Activated T-helper 2 cell treated with anti-CD3 and anti-CD28 coated beads, Interferon-gamma antibody, Interleukin-2, Interleukin-4, amounts not matched to agents 10 μg/mL and 5 μg/mL and 100 μg/mL, durations not matched to agents 14 hours and 24 hours and 36 hours (primary cell): ENCODE measurements around the gene NCS1. TPM values are rescaled to one million over a fixed set of nuclear protein-coding genes. Genes with fewer than 3 reads are reported as not detected.
A peak's percentile ranks its signal among the peaks of the same experiment; 100 is the strongest.

ENCODE experiments used
- DNase-seq: peaks from one replicate; pipeline ENCODE4 v3.0.0; 2021; ENCODE audit warnings: low spot score
- H3K27ac Mint-ChIP-seq: one replicate; pipeline ENCODE4 v1.8.0; 2021; ENCODE audit warnings: mixed read lengths
- H3K27me3 Mint-ChIP-seq: one replicate; pipeline ENCODE4 v1.8.0; 2021; ENCODE audit warnings: low read depth, mixed read lengths
- H3K36me3 Mint-ChIP-seq: one replicate; pipeline ENCODE4 v1.8.0; 2021; ENCODE audit warnings: low read depth, mixed read lengths
- H3K4me1 Mint-ChIP-seq: one replicate; pipeline ENCODE4 v1.8.0; 2021; ENCODE audit warnings: low read depth, mixed read lengths
- H3K4me3 Mint-ChIP-seq: one replicate; pipeline ENCODE4 v1.8.0; 2021; ENCODE audit warnings: low read depth, mild to moderate bottlenecking, moderate library complexity, mixed read lengths
- H3K9me3 Mint-ChIP-seq: one replicate; pipeline ENCODE4 v1.8.0; 2021; ENCODE audit warnings: mixed read lengths
- intact Hi-C: fragments of 100-400 bp; cut with micrococcal nuclease; formaldehyde crosslinking; loops from one replicate; pipeline ENCODE4 v1.15.1; 2023
- total RNA-seq: library from RNA; stranded (reverse); gene quantifications from 2 replicates; pipeline ENCODE4 v1.2.3, GENCODE V29; 2022

NCS1 gene
- total RNA-seq, 1 donor from 2014 or later, result 27.9 TPM

DNA sequence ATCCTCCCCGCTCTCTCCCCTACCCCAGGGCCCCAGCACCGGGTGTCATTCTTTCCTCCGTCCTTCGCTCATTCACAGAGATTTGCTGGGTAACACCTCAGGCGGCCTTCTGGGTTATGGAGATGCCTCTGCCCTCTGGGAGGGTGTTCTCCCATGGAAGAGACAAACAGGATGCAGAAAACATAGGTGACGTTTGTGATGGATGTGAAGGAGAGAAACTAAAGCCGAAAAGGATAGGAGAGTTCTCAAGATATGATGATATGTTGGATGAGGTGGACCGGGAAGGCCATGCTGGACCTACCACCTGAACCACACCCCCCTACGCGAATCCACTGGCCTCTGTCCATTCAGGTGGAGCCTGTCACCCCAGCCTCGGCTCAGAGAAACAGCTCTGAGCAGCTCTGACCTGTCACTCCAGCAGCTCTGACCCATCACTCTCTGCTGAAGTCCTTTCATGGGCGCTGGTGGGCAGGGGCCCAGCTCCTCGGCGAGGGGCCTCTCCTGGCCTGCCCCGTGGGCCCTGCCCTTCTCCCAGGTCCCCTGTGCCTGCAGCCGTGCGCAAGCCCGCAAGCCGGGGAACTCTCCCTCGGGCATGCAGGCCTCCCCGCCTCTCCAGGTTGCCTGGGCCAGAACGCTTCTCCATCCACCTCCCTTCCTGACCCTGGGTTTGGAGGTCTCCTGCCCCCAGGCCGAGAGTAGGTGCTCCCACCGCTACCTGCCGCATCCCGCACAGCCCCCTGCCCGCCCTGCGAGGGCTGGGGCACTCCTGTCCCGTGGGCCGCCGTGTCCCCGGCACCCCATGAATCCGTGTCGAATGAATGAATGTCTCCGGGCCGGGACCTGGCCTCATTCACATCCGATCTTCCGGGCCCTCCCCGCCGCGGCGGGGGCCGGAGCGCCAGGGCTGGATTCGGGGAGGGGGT, 717 bp upstream of the NCS1 start:
- intact Hi-C loops, result no loop called here
- H3K36me3 Mint-ChIP-seq, result no peaks in the 10 kb centered on the region

DNA sequence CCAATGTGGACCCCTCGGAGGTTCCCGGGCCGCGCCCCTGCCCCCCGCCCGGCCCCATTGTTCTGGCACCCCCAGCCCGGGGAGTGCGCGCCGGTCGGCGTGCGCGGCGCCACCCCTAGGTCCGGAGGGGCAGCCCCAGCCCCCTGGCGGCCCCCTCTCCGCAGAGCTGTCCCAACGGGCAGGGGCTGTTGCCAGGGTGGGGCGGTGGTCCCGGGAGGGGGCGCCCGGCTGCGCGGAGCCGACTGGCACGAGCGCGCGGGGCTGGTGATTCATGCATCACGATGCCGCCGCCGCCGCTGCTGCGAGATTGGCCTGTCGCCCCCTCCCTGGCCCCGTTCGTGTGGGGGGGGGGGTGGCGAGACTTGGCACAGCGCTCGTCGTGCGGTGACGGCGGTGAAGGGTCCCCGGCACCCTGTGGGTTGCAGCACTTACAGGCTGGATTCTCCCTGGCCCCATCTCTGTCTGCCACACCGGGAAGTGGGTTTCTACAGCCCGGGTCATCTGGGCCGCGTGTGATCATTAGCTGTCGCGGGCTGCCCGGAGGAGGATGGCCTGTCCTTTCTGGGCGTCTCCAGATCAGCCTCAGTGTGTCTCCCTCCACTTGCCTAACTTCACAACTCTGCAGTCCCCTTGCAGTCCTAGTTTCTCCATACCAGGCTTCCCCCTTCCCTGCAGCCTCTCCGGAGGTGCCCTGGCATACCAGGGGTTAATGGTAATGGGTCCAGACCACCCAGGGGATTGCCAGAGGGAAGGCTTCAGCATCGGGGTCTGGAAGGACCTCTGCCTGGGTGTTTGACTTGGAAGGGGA, 858 bp downstream of the NCS1 start:
- Mint-ChIP-seq H3K27ac (no peak overlapping the region), H3K9me3 (no peaks in the 10 kb centered on the region), H3K27me3 (peaks cover 31% of the 10 kb centered on the region), H3K4me3 (peak overlapping the region; percentile 77), H3K36me3 (no peaks in the 10 kb centered on the region), H3K4me1 (peaks cover 1% of the 10 kb centered on the region)
- intact Hi-C loops, result no loop called here
- no peak for DNase-seq

More for the DNA sequence above, 717 bp upstream of the NCS1 start:
- Mint-ChIP-seq H3K9me3 (no peaks in the 10 kb centered on the region), H3K4me3 (peak overlapping the region; percentile 49), H3K4me1 (peaks cover 7% of the 10 kb centered on the region), H3K27ac (no peak overlapping the region), H3K27me3 (peaks cover 34% of the 10 kb centered on the region)
- no peak for DNase-seq

DNA sequence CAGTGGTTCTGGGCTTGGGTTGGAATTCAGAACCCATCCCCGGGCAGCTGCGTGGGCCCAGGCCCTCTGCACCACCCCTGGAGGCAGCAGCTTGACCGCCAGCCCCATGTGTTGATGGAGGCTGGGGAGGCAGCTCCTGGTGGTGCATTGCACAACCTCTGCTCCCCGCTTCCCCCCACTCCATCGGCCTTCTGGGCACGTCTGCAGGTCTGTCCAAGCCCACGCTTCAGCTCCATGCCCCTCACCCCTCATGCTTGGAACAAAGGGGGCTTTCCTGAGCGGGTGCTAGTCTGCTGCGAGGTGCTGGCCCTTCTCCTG, 1.4 kb downstream of the NCS1 start:
- intact Hi-C loops, result no loop called here
- H3K27ac Mint-ChIP-seq, result no peak overlapping the region
- peaks cover 31% of the 10 kb centered on the region for H3K27me3 Mint-ChIP-seq
- H3K4me1 Mint-ChIP-seq, result no peaks in the 10 kb centered on the region
- H3K4me3 Mint-ChIP-seq, result peak overlapping the region; percentile 77
- DNase-seq, result no peak
- H3K9me3 Mint-ChIP-seq, result no peaks in the 10 kb centered on the region
- H3K36me3 Mint-ChIP-seq, result no peaks in the 10 kb centered on the region

DNA sequence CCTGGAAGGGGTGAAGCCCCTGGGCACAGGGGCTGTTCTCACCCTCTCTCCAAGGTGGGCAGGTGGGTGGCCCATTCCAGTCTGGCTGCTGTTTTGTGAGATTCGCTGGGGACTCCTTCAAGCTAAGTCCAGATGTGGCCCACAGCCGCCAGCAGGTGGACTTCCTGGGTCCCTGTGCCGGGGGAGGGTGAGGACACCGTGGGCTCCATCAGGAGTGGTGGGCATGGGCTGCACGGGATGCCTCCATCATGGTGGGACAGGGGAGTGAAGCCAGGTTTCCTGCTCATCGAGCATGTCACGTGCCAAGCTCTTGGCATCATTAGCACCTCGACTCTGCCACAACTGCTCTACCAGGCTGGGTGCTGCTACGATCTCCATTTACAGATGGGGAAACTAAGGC, 1.8 kb downstream of the NCS1 start:
- Mint-ChIP-seq H3K9me3 (no peaks in the 10 kb centered on the region), H3K27me3 (peaks cover 28% of the 10 kb centered on the region), H3K27ac (no peak overlapping the region), H3K36me3 (no peaks in the 10 kb centered on the region), H3K4me1 (no peaks in the 10 kb centered on the region), H3K4me3 (peak overlapping the region; percentile 77)
- no peak for DNase-seq
- intact Hi-C loops, result no loop called here

DNA sequence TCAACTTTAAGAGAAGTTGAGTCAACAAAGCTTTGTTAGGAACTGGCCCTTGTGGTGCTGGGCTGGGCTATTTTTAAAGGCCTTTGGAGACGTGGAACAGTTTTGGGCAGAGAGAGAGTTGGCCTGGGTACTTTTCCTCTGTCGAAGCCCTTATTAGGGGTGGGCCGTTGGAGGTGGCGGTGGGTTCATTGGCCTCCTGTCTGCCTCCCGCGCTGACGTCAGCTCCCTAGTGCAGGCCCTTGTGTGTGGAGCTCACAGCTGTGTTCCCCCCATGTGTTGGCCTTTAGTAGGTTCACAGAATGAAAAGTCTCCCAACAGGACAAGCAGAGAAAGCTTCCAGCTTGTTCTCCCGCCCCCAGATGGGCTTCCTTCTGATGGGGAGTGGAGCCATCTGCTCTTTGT, 2.7 kb downstream of the NCS1 start:
- no peaks in the 10 kb centered on the region for H3K36me3 Mint-ChIP-seq
- peaks cover 21% of the 10 kb centered on the region for H3K27me3 Mint-ChIP-seq
- DNase-seq, result no peak
- intact Hi-C loops, result no loop called here
- H3K4me3 Mint-ChIP-seq, result peak overlapping the region; percentile 19
- no peaks in the 10 kb centered on the region for H3K9me3 Mint-ChIP-seq
- H3K4me1 Mint-ChIP-seq, result no peaks in the 10 kb centered on the region
- no peak overlapping the region for H3K27ac Mint-ChIP-seq

DNA sequence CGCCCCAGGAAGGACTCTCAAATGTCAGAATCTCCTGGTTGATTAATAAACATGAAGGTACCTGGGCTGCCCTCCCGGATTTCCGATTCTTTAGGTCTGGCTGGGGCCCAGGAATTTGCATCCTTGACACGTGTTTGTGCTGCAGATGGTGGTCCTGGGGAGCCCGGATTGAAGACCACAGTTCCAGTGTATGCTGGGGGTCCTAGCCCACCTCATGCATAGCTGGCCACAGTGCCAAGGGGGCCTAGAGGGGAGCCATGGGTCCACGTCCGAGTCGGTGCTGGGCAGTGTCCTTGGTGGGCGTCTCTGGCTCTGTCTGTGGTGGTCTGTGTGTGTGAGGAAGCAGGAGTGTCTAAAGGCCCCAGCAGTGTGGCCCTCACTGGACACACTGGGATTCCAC, 3.2 kb downstream of the NCS1 start:
- peaks cover 19% of the 10 kb centered on the region for H3K27me3 Mint-ChIP-seq
- intact Hi-C loops, result no loop called here
- H3K9me3 Mint-ChIP-seq, result no peaks in the 10 kb centered on the region
- no peak overlapping the region for H3K4me3 Mint-ChIP-seq
- DNase-seq, result no peak
- H3K27ac Mint-ChIP-seq, result no peak overlapping the region
- no peaks in the 10 kb centered on the region for H3K4me1 Mint-ChIP-seq
- H3K36me3 Mint-ChIP-seq, result no peaks in the 10 kb centered on the region

DNA sequence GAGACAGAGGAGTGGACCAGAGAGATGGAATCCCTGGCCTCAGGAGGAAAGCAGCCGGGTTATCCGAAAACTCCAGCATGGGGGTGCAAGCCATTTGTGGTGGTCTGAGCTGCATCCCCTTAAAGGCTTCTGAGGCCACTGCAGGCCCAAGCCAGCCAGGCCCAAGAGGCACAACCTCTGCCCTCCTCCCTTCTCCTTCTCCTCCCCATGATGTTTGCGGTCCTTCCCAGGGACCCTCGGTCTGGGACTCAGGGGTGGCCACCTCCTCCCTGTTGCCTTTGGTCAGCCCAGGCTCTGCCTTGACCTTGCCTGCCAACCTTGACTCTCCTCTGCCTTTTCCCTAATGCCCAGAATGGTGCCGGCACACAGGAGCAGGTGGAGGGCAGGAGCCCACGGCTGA, 4.6 kb downstream of the NCS1 start:
- H3K27ac Mint-ChIP-seq, result no peak overlapping the region
- no peaks in the 10 kb centered on the region for H3K36me3 Mint-ChIP-seq
- H3K4me1 Mint-ChIP-seq, result no peaks in the 10 kb centered on the region
- H3K4me3 Mint-ChIP-seq, result no peak overlapping the region
- intact Hi-C loops, result no loop called here
- H3K27me3 Mint-ChIP-seq, result peaks cover 10% of the 10 kb centered on the region
- no peaks in the 10 kb centered on the region for H3K9me3 Mint-ChIP-seq
- no peak for DNase-seq

DNA sequence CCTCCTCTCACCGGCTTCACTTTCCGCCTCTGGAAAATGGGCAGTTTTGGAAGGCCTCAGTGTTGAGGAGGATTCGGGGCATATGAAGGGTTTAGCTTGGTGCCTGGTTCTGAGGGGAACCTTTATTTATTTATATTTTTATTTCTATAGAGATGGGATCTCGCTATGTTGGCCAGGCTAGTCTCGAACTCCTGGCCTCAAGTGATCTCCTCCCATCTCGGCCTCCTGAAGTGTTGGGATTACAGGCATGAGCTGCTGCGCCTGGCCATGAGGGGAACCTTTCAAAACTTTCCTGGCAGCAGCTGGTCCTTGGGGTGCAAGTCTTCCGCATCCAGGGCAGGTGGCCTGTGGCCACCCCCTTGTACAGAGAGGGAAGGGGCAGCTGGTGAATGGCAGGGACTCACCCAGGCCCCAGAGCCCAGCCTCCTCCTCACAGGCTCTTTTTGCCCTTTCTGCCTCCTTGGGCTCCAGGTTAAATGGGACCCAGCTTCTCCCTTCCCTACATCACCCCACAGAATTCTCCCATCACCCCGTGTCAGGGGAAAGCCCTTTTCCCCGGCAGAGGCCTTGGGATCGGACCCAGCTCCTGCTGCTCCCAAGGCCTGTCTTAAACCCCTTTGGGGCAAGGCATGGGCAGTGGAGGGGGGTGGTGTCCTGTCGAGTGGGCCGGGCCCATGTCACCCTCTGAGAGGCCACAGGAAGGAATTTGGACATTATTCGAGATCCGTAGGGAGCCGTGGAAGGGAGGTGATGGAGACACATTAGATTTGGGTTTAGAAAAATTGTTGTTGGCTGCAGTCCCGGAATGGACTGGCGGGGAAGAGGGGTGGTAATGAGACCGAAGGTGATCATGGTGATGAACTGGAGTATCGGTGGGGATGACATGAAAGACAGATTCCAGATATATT, 5.9 kb downstream of the NCS1 start:
- Mint-ChIP-seq H3K27me3 (peaks cover 10% of the 10 kb centered on the region), H3K4me3 (no peak overlapping the region), H3K9me3 (no peaks in the 10 kb centered on the region), H3K4me1 (no peaks in the 10 kb centered on the region), H3K36me3 (no peaks in the 10 kb centered on the region), H3K27ac (no peak overlapping the region)
- DNase-seq, result no peak
- intact Hi-C loops, result no loop called here

DNA sequence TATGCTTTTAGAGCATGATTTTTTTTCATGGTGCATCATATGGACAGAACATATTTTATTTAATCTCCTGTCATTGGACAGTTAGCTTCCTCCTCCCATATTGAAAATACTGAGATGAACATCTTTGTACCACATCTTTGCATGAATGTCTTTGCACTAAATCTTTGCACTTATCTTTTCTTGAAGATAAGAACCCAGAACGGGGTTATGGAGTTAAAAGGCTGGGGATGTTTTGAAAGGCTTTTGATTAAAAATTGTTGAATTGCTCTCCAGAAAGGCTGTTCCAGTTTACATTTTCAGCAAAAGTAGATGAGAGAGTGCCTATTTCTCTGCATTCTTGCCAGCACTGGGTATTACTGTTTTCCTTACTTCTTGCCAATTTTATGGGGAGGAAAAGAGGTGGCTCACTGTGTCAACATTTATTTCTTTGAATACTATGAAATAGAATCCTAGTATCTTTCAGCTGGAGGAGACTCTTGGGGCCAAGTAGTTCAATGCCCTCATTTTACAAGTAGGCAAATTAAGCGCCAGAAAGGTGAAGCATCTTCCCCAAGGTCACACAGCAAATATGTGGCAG, 7.2 kb downstream of the NCS1 start:
- DNase-seq, result no peak
- Mint-ChIP-seq H3K4me3 (no peak overlapping the region), H3K27me3 (peaks cover 2% of the 10 kb centered on the region), H3K36me3 (no peaks in the 10 kb centered on the region), H3K27ac (no peak overlapping the region), H3K9me3 (no peaks in the 10 kb centered on the region), H3K4me1 (no peaks in the 10 kb centered on the region)
- intact Hi-C loops, result no loop called here

DNA sequence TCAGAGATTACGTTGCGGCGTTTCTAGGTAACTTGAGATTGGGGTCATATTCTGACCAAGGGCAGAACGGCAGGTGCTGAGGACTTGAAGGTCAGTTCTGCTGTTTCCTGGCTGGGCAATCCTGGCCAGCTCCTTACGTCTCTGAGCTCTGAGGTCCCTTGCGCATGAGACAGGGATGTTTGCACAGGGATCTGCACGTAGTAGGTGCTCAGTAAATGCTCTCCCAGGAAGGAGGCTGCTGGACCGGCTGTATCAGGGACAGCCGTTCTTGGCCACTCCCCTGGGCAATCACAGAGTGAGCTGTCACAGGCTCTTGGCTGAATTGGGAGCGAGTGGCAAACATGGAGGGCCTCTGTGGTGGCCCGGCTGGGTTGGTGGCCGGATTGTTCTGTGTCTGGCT, 8.3 kb downstream of the NCS1 start:
- Mint-ChIP-seq H3K27me3 (no peaks in the 10 kb centered on the region), H3K27ac (no peak overlapping the region), H3K9me3 (no peaks in the 10 kb centered on the region), H3K36me3 (no peaks in the 10 kb centered on the region), H3K4me1 (no peaks in the 10 kb centered on the region), H3K4me3 (no peak overlapping the region)
- intact Hi-C loops, result no loop called here
- no peak for DNase-seq

DNA sequence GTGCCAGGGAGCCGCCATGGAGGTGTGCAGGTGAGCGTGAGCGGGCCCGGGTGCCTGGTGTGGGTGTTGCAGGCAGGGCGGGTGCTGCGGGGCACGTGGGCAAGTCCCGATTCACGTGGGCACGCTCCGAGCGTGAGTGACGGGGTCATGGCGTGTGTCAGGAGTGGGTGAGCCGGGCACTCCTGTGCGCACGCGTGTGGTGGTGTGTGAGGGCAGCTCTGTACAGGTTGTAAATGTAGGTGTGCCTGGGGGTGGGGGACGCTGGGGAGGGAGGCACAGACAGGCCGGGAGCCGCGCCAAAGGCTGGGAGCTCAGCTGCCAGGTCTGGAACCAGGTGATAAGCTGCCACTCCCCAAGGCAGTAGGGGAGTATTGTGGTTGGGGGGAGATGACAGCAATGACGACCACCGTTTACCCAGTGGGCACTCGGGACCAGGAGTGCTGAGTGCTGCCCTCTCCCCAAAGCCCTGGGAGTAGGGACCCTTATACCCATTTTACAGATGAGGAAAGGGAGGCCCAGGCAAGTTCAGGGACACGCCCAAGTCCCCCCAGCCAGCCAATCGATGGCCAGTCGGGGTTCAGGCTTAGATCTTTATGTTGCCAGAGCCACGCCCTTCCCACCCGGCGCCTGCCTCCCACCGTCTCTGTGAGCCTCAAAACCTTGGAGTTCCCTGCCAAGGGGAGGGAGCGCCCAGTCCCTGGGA, 9.6 kb downstream of the NCS1 start:
- H3K4me1 Mint-ChIP-seq, result no peaks in the 10 kb centered on the region
- intact Hi-C loops, result no loop called here
- no peaks in the 10 kb centered on the region for H3K9me3 Mint-ChIP-seq
- no peak overlapping the region for H3K4me3 Mint-ChIP-seq
- no peaks in the 10 kb centered on the region for H3K36me3 Mint-ChIP-seq
- no peak for DNase-seq
- H3K27ac Mint-ChIP-seq, result no peak overlapping the region
- no peaks in the 10 kb centered on the region for H3K27me3 Mint-ChIP-seq

DNA sequence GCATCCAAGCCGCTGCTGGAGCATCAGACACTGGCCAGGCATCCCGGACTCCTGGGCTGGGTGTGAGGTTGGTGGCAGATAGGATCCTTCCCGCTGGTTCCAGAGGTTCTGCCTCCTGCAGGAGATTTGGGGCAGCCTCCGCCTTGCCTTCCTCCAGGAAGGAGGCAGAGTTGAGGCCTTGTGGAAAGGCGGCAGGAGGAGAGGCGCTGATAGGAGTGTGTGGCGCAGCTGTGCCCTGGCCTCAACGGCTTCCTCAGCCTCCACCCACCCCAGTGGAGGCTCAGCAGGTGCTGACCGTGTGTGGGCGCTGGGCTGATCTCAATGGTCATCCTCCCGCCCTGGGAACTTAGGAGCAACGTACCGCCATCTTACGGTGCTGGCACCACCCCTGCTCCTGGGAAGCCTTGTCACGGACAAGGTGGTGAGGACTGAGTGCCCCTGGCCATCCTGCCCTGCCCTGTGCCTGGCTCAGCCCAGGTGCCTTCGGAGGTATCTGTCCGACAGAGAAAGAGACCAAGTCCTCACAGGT, 10.2 kb downstream of the NCS1 start:
- intact Hi-C loops, result no loop called here
- no peak for DNase-seq
- Mint-ChIP-seq H3K27ac (no peak overlapping the region), H3K4me1 (no peaks in the 10 kb centered on the region), H3K36me3 (no peaks in the 10 kb centered on the region), H3K4me3 (no peak overlapping the region), H3K9me3 (no peaks in the 10 kb centered on the region), H3K27me3 (no peaks in the 10 kb centered on the region)
